Measurements from ENCODE around the gene GPRIN3.

DNA sequence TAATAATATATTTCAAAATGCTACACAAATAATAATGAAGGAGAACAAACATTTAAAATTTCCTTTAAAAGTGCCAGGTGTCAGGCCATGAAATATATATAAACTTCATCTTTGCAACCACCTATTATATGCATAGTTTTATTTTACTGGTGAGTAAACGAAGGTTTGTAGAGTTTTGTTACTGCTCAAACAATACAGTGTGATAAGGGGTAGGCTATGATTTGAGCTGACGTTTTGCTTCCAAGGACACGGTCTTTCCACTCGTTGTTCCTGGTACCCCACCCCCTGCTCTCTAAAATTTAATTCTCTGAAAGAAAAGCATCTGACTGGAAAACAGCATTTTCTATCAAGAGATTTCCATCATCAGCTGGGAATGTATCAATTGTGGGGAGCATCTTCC lies 27.2 kb upstream of the GPRIN3 start:
- TF ChIP-seq POLR2AphosphoS5 (IDR thresholded peaks at IDR 0.05; ENCODE audit: low read depth, low read length): no peak
- TF ChIP-seq TAF1 (IDR thresholded peaks at IDR 0.05; ENCODE audit: borderline replicate concordance, low read depth, low read length): no peak
- TF ChIP-seq POLR2A (IDR thresholded peaks at IDR 0.05; ENCODE audit: low read depth, low read length): no peak
